Keratinocyte (primary cell): ENCODE data around the gene OR56A3. TPM values are rescaled to one million over a fixed set of nuclear protein-coding genes. Genes with fewer than 3 reads are reported as not detected.

ENCODE experiments used
- DNase-seq: peaks from one replicate; pipeline ENCODE4 v3.0.0-alpha.2; 2011; ENCODE audit warnings: low read depth, missing footprints, low spot score
- FAIRE-seq: peaks from 2 replicates; lab custom pipeline; 2011; peaks lifted over from hg19 to GRCh38; lab: Jason Lieb, UNC
- H2AFZ ChIP-seq: 2 replicates; pipeline ENCODE4 v1.6.0; 2012; ENCODE audit warnings: low read length, control low read depth, inconsistent platforms; ENCODE audit not compliant: control insufficient read depth
- H3K27ac ChIP-seq: 2 replicates; pipeline ENCODE4 v1.5.1; 2011; ENCODE audit warnings: low read length; ENCODE audit not compliant: control insufficient read depth, insufficient read depth
- H3K27me3 ChIP-seq: 3 replicates; pipeline ENCODE4 v1.6.0; 2011; ENCODE audit warnings: low read length; ENCODE audit not compliant: control insufficient read depth, insufficient read depth; ENCODE audit errors: extremely low read depth
- H3K36me3 ChIP-seq, 2 experiments: 2 replicates in 1 of 2; 3 replicates in 1 of 2; pipeline ENCODE4 v1.5.1; 2011; ENCODE audit warnings: low read length in 2 of 2, mild to moderate bottlenecking in 1 of 2; ENCODE audit not compliant: control insufficient read depth in 2 of 2, insufficient read depth in 2 of 2; ENCODE audit errors: extremely low read depth in 1 of 2
- H3K4me1 ChIP-seq: 3 replicates; pipeline ENCODE4 v1.5.1; 2011; ENCODE audit warnings: low read length; ENCODE audit not compliant: control insufficient read depth, insufficient read depth; ENCODE audit errors: extremely low read depth
- H3K4me2 ChIP-seq: 3 replicates; pipeline ENCODE4 v1.6.0; 2011; ENCODE audit warnings: low read depth, low read length; ENCODE audit not compliant: control insufficient read depth, insufficient read depth; ENCODE audit errors: extremely low read depth
- H3K4me3 ChIP-seq, 3 experiments: fragments of 200-600 bp in 1 of 3; sonication (generic) in 1 of 3; 2 replicates in 2 of 3; 3 replicates in 1 of 3; pipeline ENCODE4 v1.5.1; 2011 to 2016; ENCODE audit warnings: low read length in 3 of 3, mild to moderate bottlenecking in 3 of 3, control low read depth in 2 of 3, inconsistent platforms in 1 of 3, low read depth in 1 of 3, mixed read lengths in 1 of 3, mixed run types in 1 of 3, moderate library complexity in 1 of 3; ENCODE audit not compliant: control insufficient read depth in 2 of 3, insufficient read depth in 2 of 3; ENCODE audit errors: extremely low read depth in 1 of 3
- H3K79me2 ChIP-seq: 2 replicates; pipeline ENCODE4 v1.6.0; 2012; ENCODE audit warnings: low read length; ENCODE audit not compliant: control insufficient read depth, insufficient read depth
- H3K9ac ChIP-seq: 3 replicates; pipeline ENCODE4 v1.6.0; 2011; ENCODE audit warnings: low read length; ENCODE audit not compliant: control insufficient read depth, insufficient read depth; ENCODE audit errors: extremely low read depth
- H3K9me1 ChIP-seq: 3 replicates; pipeline ENCODE4 v1.6.0; 2011; ENCODE audit warnings: low read length; ENCODE audit not compliant: control insufficient read depth, insufficient read depth; ENCODE audit errors: extremely low read depth
- H3K9me3 ChIP-seq: 2 replicates; pipeline ENCODE4 v1.5.1; 2012; ENCODE audit warnings: low read depth, low read length; ENCODE audit not compliant: control insufficient read depth
- H4K20me1 ChIP-seq: 3 replicates; pipeline ENCODE4 v1.6.0; 2011; ENCODE audit warnings: low read length; ENCODE audit not compliant: control insufficient read depth, insufficient read depth; ENCODE audit errors: extremely low read depth
- CTCF ChIP-seq, 3 experiments: IDR thresholded peaks in 1 of 3; conservative IDR thresholded peaks in 1 of 3; optimal IDR thresholded peaks in 1 of 3; 2 replicates in 2 of 3; 3 replicates in 1 of 3; pipeline versions ENCODE3 to v1.5.1; 2011; ENCODE audit warnings: low read length in 3 of 3, mild to moderate bottlenecking in 3 of 3, moderate library complexity in 2 of 3, control low read depth in 1 of 3, inconsistent platforms in 1 of 3; ENCODE audit not compliant: insufficient read depth in 2 of 3; ENCODE audit errors: extremely low read depth in 1 of 3
- EZH2 ChIP-seq: IDR thresholded peaks from one replicate; pipeline ENCODE4 v1.6.1; 2012; ENCODE audit warnings: inconsistent platforms, mild to moderate bottlenecking, low read length, moderate library complexity
- dilution Hi-C: fragments of 300-500 bp; cut with MboI; formaldehyde crosslinking; loops from one replicate; pipeline ENCODE4 v1.7.0; 2020; ENCODE audit warnings: low sequenced_read_pairs; ENCODE audit not compliant: extremely low pct_ligation_motif_present
- polyA plus RNA-seq, 5 experiments: library from polyadenylated mRNA; depleted of rRNA in 3 of 5; stranded (reverse) in 3 of 5; stranded (forward) in 1 of 5; unstranded in 1 of 5; fragments of >200 nt; gene quantifications; 1 replicate in 1 of 5; 2 replicates in 3 of 5; 3 replicates in 1 of 5; pipeline versions ENCODE4 v1.2.1 to v1.2.3, GENCODE V29; 2011 to 2012; ENCODE audit warnings: missing spikeins in 2 of 5, low read depth in 1 of 5, low replicate concordance in 1 of 5

Gene OR56A3
- polyA plus RNA-seq, 1 donor (not counting 4 experiments of a cell fraction or from before 2014, with no cell fraction given) = not detected

- FAIRE-seq (no peak), DNase-seq (no peak)
- Histone ChIP-seq H3K4me1 (no peaks in the 10 kb centered on the region), H3K27me3 (no peaks in the 10 kb centered on the region), H3K9ac (no peak overlapping the region), H3K9me1 (no peaks in the 10 kb centered on the region), H3K79me2 (no peaks in the 10 kb centered on the region), H3K36me3 (no peaks in the 10 kb centered on the region), H3K9me3 (no peaks in the 10 kb centered on the region), H3K4me2 (no peak overlapping the region), H4K20me1 (no peaks in the 10 kb centered on the region), H3K27ac (no peak overlapping the region), H2AFZ (no peak overlapping the region), H3K4me3 (no peak overlapping the region)
- TF ChIP-seq EZH2 (no peak), CTCF (optimal IDR thresholded peaks at IDR 0.05 in 1 of 3, IDR thresholded peaks at IDR 0.05 in 1 of 3, conservative IDR thresholded peaks at IDR 0.05 in 1 of 3; ENCODE audit: extremely low read depth in 1 of 3, insufficient read depth in 2 of 3, low read length in 3 of 3) (no peak)
- dilution Hi-C loops = no loop called here
These were observed 47.2 kb downstream of the OR56A3 start for GRCh38 chr11:5989203-5989602.

GRCh38 chr11:5992150-5992549 is 50.1 kb downstream of the OR56A3 start:
- no peaks in the 10 kb centered on the region for H3K27me3 ChIP-seq
- H3K9ac ChIP-seq = no peak overlapping the region
- no peak overlapping the region for H2AFZ ChIP-seq
- no peaks in the 10 kb centered on the region for H3K9me3 ChIP-seq
- dilution Hi-C loops = no loop called here
- H3K36me3 ChIP-seq = no peaks in the 10 kb centered on the region
- no peak for DNase-seq
- H3K4me3 ChIP-seq = no peak overlapping the region
- no peak for FAIRE-seq
- H3K79me2 ChIP-seq = no peaks in the 10 kb centered on the region
- no peak overlapping the region for H3K4me2 ChIP-seq
- TF ChIP-seq CTCF (optimal IDR thresholded peaks at IDR 0.05 in 1 of 3, IDR thresholded peaks at IDR 0.05 in 1 of 3, conservative IDR thresholded peaks at IDR 0.05 in 1 of 3; ENCODE audit: extremely low read depth in 1 of 3, insufficient read depth in 2 of 3, low read length in 3 of 3) (no peak), EZH2 (no peak)
- H3K9me1 ChIP-seq = no peaks in the 10 kb centered on the region
- no peaks in the 10 kb centered on the region for H4K20me1 ChIP-seq
- H3K27ac ChIP-seq = no peak overlapping the region
- H3K4me1 ChIP-seq = no peaks in the 10 kb centered on the region
